A549 (cell line): ENCODE measurements around the gene ADAMTS19.

Source experiments
- CTCF ChIP-seq: fragments of >200 bp; sonication (Bioruptor Twin); formaldehyde crosslinking; IDR thresholded peaks from 3 replicates; pipeline ENCODE4 v1.5.1; 2016
- KDM1A ChIP-seq: fragments of 200-600 bp; sonication (generic); IDR thresholded peaks from 2 replicates; pipeline ENCODE4 v1.6.1; 2016; ENCODE audit warnings: low read depth, mild to moderate bottlenecking
- USF2 ChIP-seq: fragments of 450-650 bp; IDR thresholded peaks from 2 replicates; pipeline ENCODE4 v1.6.1; 2014; ENCODE audit warnings: antibody characterized with exemption
- TF ChIP-seq, protein P1 (sequence below): IDR thresholded peaks from 2 replicates; pipeline ENCODE4 v1.6.1; 2012

DNA sequence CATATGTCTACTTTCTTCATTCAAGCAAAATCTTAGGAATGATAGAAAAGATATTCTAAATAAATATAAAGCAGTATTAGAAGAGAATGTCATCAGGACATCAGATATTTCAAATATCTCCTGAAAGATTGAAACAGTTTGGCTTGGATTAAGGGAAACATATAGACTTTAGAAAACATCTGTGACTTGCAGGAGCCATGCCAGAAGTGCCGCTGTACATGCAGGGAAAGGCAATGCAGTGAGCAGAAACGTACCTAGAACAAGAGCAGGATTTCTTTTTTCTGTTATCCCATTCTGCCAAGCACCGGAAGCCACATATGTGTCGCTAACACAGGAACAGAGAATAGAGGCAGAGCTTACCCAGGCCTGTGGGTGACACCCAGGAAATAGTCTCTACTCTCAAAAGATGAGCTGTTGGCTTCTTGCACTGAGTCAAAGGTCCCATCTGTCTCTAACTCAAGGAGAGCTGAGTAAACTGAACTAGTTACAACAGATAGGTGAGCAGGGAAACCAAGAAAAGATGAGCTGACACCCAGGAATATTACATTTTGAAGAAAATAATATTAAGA lies 5.8 kb downstream of the ADAMTS19 start:
- TF ChIP-seq KDM1A (no peak), CTCF (no peak), USF2 (no peak)
- TF ChIP-seq, protein P1, sequence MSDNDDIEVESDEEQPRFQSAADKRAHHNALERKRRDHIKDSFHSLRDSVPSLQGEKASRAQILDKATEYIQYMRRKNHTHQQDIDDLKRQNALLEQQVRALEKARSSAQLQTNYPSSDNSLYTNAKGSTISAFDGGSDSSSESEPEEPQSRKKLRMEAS: no peak
